Stimulated activated CD8-positive, alpha-beta memory T cell treated with anti-CD3 and anti-CD28 coated beads, Interleukin-12 subunit alpha, Interleukin-12 subunit beta, amount 100 ng/mL, for 24 hours (primary cell): ENCODE measurements around the gene MYH9.
A peak's percentile ranks its signal among the peaks of the same experiment; 100 is the strongest.

Experiments used
- DNase-seq: peaks from one replicate; pipeline ENCODE4 v3.0.0-alpha.2; 2020; ENCODE audit errors: extremely low read depth

Gene MYH9

GRCh38 chr22:36246718-36247117 is 141.0 kb downstream of the MYH9 start:
- DNase-seq: no peak

- DNase-seq: no peak
Observed at GRCh38 chr22:36245805-36246356, 141.9 kb downstream of the MYH9 start.

- DNase-seq: no peak
Observed at GRCh38 chr22:36244522-36245391, 143.0 kb downstream of the MYH9 start.

GRCh38 chr22:36243986-36244385 is 143.8 kb downstream of the MYH9 start:
- no peak for DNase-seq

GRCh38 chr22:36239401-36240171 is 148.2 kb downstream of the MYH9 start, which contains the start of gene APOL2:
Gene APOL2, minus strand, starts transcription at chr22:36239527. Its CDS starts 6,365 bp downstream, at chr22:36233162.
- peak; percentile 65 for DNase-seq

- DNase-seq: no peak
Observed at GRCh38 chr22:36239150-36239400, 148.7 kb downstream of the MYH9 start.

- DNase-seq: no peak
Observed at GRCh38 chr22:36238373-36239149, 149.2 kb downstream of the MYH9 start.

GRCh38 chr22:36237462-36238372 is 150.1 kb downstream of the MYH9 start:
- DNase-seq: no peak

GRCh38 chr22:36236388-36237319 is 151.1 kb downstream of the MYH9 start:
- no peak for DNase-seq

- DNase-seq: no peak
Observed at GRCh38 chr22:36235585-36235984, 152.2 kb downstream of the MYH9 start.

- no peak for DNase-seq
Observed at GRCh38 chr22:36234919-36235318, 152.8 kb downstream of the MYH9 start.

- no peak for DNase-seq
Observed at GRCh38 chr22:36234213-36234612, 153.6 kb downstream of the MYH9 start.

- DNase-seq: no peak
Observed at GRCh38 chr22:36233796-36234195, 154.0 kb downstream of the MYH9 start.

- no peak for DNase-seq
Observed at GRCh38 chr22:36232715-36233401, 154.9 kb downstream of the MYH9 start.
